Measurements from ENCODE around the gene MN1. TPM values are rescaled to one million over a fixed set of nuclear protein-coding genes. Genes with fewer than 3 reads are reported as not detected.

The MN1 gene
- total RNA-seq, 4 donors from 2014 or later: 0.53 to 2.8 (median 1.5) TPM

- H3K4me1 ChIP-seq: no peaks in the 10 kb centered on the region
- no peaks in the 10 kb centered on the region for H3K36me3 ChIP-seq
- TF ChIP-seq POLR2A (IDR thresholded peaks at IDR 0.05) (no peak), CTCF (IDR thresholded peaks at IDR 0.05) (no peak)
- no peaks in the 10 kb centered on the region for H3K9me3 ChIP-seq
- H3K27me3 ChIP-seq: no peaks in the 10 kb centered on the region
- H3K4me3 ChIP-seq: no peak overlapping the region
- no peak overlapping the region for H3K27ac ChIP-seq
- no peak for DNase-seq
Measured at GRCh38 chr22:27719535-27720227, 81.9 kb downstream of the MN1 start.

- no peaks in the 10 kb centered on the region for H3K9me3 ChIP-seq
- TF ChIP-seq CTCF (IDR thresholded peaks at IDR 0.05) (no peak), POLR2A (IDR thresholded peaks at IDR 0.05) (no peak)
- no peaks in the 10 kb centered on the region for H3K4me1 ChIP-seq
- no peak overlapping the region for H3K27ac ChIP-seq
- no peak for DNase-seq
- no peak overlapping the region for H3K4me3 ChIP-seq
- no peaks in the 10 kb centered on the region for H3K36me3 ChIP-seq
- H3K27me3 ChIP-seq: no peaks in the 10 kb centered on the region
Measured at GRCh38 chr22:27719036-27719347, 82.6 kb downstream of the MN1 start.

GRCh38 chr22:27718186-27719035, 83.1 kb downstream of the MN1 start:
- no peaks in the 10 kb centered on the region for H3K4me1 ChIP-seq
- no peaks in the 10 kb centered on the region for H3K27me3 ChIP-seq
- H3K9me3 ChIP-seq: no peaks in the 10 kb centered on the region
- TF ChIP-seq POLR2A (IDR thresholded peaks at IDR 0.05) (no peak), CTCF (IDR thresholded peaks at IDR 0.05) (no peak)
- peak overlapping the region in 1 of 4 donors; percentile 19 for H3K27ac ChIP-seq
- H3K4me3 ChIP-seq: no peak overlapping the region
- H3K36me3 ChIP-seq: no peaks in the 10 kb centered on the region
- DNase-seq: peak in 2 of 3 donors; percentile 64 to 75

- Histone ChIP-seq H3K4me1 (no peaks in the 10 kb centered on the region), H3K9me3 (no peaks in the 10 kb centered on the region), H3K27me3 (no peaks in the 10 kb centered on the region), H3K27ac (no peak overlapping the region), H3K36me3 (no peaks in the 10 kb centered on the region), H3K4me3 (no peak overlapping the region)
- TF ChIP-seq CTCF (IDR thresholded peaks at IDR 0.05) (no peak), POLR2A (IDR thresholded peaks at IDR 0.05) (no peak)
- DNase-seq: no peak
Measured at GRCh38 chr22:27717094-27717493, 84.5 kb downstream of the MN1 start.

GRCh38 chr22:27716074-27716473, 85.5 kb downstream of the MN1 start:
- no peaks in the 10 kb centered on the region for H3K36me3 ChIP-seq
- H3K4me1 ChIP-seq: no peaks in the 10 kb centered on the region
- H3K4me3 ChIP-seq: no peak overlapping the region
- no peak for DNase-seq
- TF ChIP-seq POLR2A (IDR thresholded peaks at IDR 0.05): no peak
- no peak for TF ChIP-seq CTCF (IDR thresholded peaks at IDR 0.05)
- no peaks in the 10 kb centered on the region for H3K27me3 ChIP-seq
- no peak overlapping the region for H3K27ac ChIP-seq
- no peaks in the 10 kb centered on the region for H3K9me3 ChIP-seq
